ENCODE data around the gene ZFAND5.

GRCh38 chr9:72410214-72410613, 45.2 kb upstream of the ZFAND5 start:
- TF ChIP-seq CTCF (IDR thresholded peaks at IDR 0.05) (no peak), POLR2A (IDR thresholded peaks at IDR 0.05) (no peak)

Data from thyroid gland (tissue), 4 donors.